Kidney epithelial cell (primary cell): ENCODE results near the gene CHST11. TPM values are rescaled to one million over a fixed set of nuclear protein-coding genes. Genes with fewer than 3 reads are reported as not detected.

Experiments used
- DNase-seq: peaks from one replicate; pipeline ENCODE4 v3.0.0-alpha.2; 2010; ENCODE audit warnings: low read depth
- H3K27me3 ChIP-seq: 2 replicates; pipeline ENCODE4 v1.6.0; 2011; ENCODE audit warnings: low read length; ENCODE audit not compliant: control insufficient read depth, insufficient read depth
- H3K36me3 ChIP-seq: 2 replicates; pipeline ENCODE4 v1.5.1; 2011; ENCODE audit warnings: low read length; ENCODE audit not compliant: control insufficient read depth, insufficient read depth
- H3K4me3 ChIP-seq: 2 replicates; pipeline ENCODE4 v1.5.1; 2011; ENCODE audit warnings: low read depth, mild to moderate bottlenecking, control low read depth, low read length
- CTCF ChIP-seq: IDR thresholded peaks from 2 replicates; pipeline ENCODE4 v1.5.1; 2011; ENCODE audit warnings: mild to moderate bottlenecking, moderate library complexity, low read length, control low read depth, inconsistent platforms; ENCODE audit not compliant: insufficient read depth, poor library complexity, severe bottlenecking
- total RNA-seq: library from RNA; depleted of rRNA; stranded (reverse); fragments of >200 nt; gene quantifications from 2 replicates; pipeline ENCODE4 v1.2.3, GENCODE V29; 2015

Gene CHST11
- total RNA-seq, 1 donor from 2014 or later = 32.6 TPM

- Histone ChIP-seq H3K36me3 (no peaks in the 10 kb centered on the region), H3K27me3 (no peaks in the 10 kb centered on the region), H3K4me3 (no peak overlapping the region)
- DNase-seq = no peak
- no peak for TF ChIP-seq CTCF
These were observed 29.1 kb downstream of the CHST11 start for GRCh38 chr12:104485651-104486362.

- Histone ChIP-seq H3K27me3 (no peaks in the 10 kb centered on the region), H3K4me3 (no peak overlapping the region), H3K36me3 (no peaks in the 10 kb centered on the region)
- DNase-seq = no peak
- TF ChIP-seq CTCF = no peak
These were observed 29.6 kb downstream of the CHST11 start for GRCh38 chr12:104486363-104486750.

GRCh38 chr12:104486943-104487819 is 30.4 kb downstream of the CHST11 start:
- DNase-seq = no peak
- Histone ChIP-seq H3K4me3 (no peak overlapping the region), H3K36me3 (no peaks in the 10 kb centered on the region), H3K27me3 (no peaks in the 10 kb centered on the region)
- TF ChIP-seq CTCF = no peak

- no peaks in the 10 kb centered on the region for H3K27me3 ChIP-seq
- no peaks in the 10 kb centered on the region for H3K36me3 ChIP-seq
- no peak overlapping the region for H3K4me3 ChIP-seq
- no peak for TF ChIP-seq CTCF
- no peak for DNase-seq
These were observed 31.6 kb downstream of the CHST11 start for GRCh38 chr12:104488374-104488773.

- Histone ChIP-seq H3K36me3 (no peaks in the 10 kb centered on the region), H3K27me3 (no peaks in the 10 kb centered on the region), H3K4me3 (no peak overlapping the region)
- TF ChIP-seq CTCF = no peak
- no peak for DNase-seq
These were observed 33.4 kb downstream of the CHST11 start for GRCh38 chr12:104490186-104490585.
